MG63 (cell line): Measurements from ENCODE around the gene MYO1H. TPM values are rescaled to one million over a fixed set of nuclear protein-coding genes. Genes with fewer than 3 reads are reported as not detected.

Source experiments
- DNase-seq: peaks from one replicate; pipeline ENCODE4 v3.0.0-alpha.2; 2020
- H3K27me3 ChIP-seq: fragments of 250-450 bp; sonication (Bioruptor Pico); 2 replicates; pipeline ENCODE4 v1.5.1; 2020; ENCODE audit warnings: mild to moderate bottlenecking, moderate library complexity
- H3K36me3 ChIP-seq: fragments of 250-450 bp; sonication (Bioruptor Pico); 2 replicates; pipeline ENCODE4 v1.5.1; 2020; ENCODE audit warnings: mild to moderate bottlenecking, moderate library complexity
- H3K4me3 ChIP-seq: fragments of 250-450 bp; sonication (Bioruptor Pico); 2 replicates; pipeline ENCODE4 v1.5.1; 2020; ENCODE audit warnings: mild to moderate bottlenecking, moderate library complexity
- H3K9me3 ChIP-seq: fragments of 250-450 bp; sonication (Bioruptor Pico); 2 replicates; pipeline ENCODE4 v1.5.1; 2020; ENCODE audit warnings: mild to moderate bottlenecking, moderate library complexity
- total RNA-seq: library from RNA; depleted of rRNA; stranded (reverse); fragments of >200 nt; shearing (Covaris generic); gene quantifications from 2 replicates; pipeline ENCODE4 v1.2.3, GENCODE V29; 2014; ENCODE audit warnings: low replicate concordance

Gene MYO1H
- total RNA-seq, 1 experiment from 2014 or later: not detected

GRCh38 chr12:109331301-109331952 lies 16.3 kb upstream of the MYO1H start:
- Histone ChIP-seq H3K9me3 (no peaks in the 10 kb centered on the region), H3K4me3 (no peak overlapping the region)
- no peak for DNase-seq

GRCh38 chr12:109334887-109335286 lies 12.8 kb upstream of the MYO1H start:
- no peaks in the 10 kb centered on the region for H3K36me3 ChIP-seq
- no peaks in the 10 kb centered on the region for H3K27me3 ChIP-seq
- DNase-seq: no peak
- no peaks in the 10 kb centered on the region for H3K9me3 ChIP-seq
- H3K4me3 ChIP-seq: no peak overlapping the region

More at GRCh38 chr12:109331301-109331952, 16.3 kb upstream of the MYO1H start:
- no peaks in the 10 kb centered on the region for H3K36me3 ChIP-seq
- H3K27me3 ChIP-seq: peaks cover 4% of the 10 kb centered on the region; the same call in 1 of the 2 replicates

GRCh38 chr12:109336593-109336992 lies 11.1 kb upstream of the MYO1H start:
- no peaks in the 10 kb centered on the region for H3K9me3 ChIP-seq
- H3K36me3 ChIP-seq: no peaks in the 10 kb centered on the region
- no peaks in the 10 kb centered on the region for H3K27me3 ChIP-seq
- DNase-seq: no peak
- no peak overlapping the region for H3K4me3 ChIP-seq

- no peak for DNase-seq
- Histone ChIP-seq H3K9me3 (no peaks in the 10 kb centered on the region), H3K27me3 (peaks cover 2% of the 10 kb centered on the region; the same call in 1 of the 2 replicates), H3K4me3 (no peak overlapping the region), H3K36me3 (no peaks in the 10 kb centered on the region)
Observed at GRCh38 chr12:109343677-109344076, 4.0 kb upstream of the MYO1H start.

- no peak overlapping the region for H3K4me3 ChIP-seq
- no peak for DNase-seq
- H3K27me3 ChIP-seq: peaks cover 2% of the 10 kb centered on the region; the same call in 1 of the 2 replicates
- H3K9me3 ChIP-seq: no peaks in the 10 kb centered on the region
- no peaks in the 10 kb centered on the region for H3K36me3 ChIP-seq
Observed at GRCh38 chr12:109345428-109345827, 2.3 kb upstream of the MYO1H start.

- Histone ChIP-seq H3K9me3 (no peaks in the 10 kb centered on the region), H3K36me3 (no peaks in the 10 kb centered on the region), H3K4me3 (no peak overlapping the region), H3K27me3 (peaks cover 6% of the 10 kb centered on the region)
- DNase-seq: no peak
Observed at GRCh38 chr12:109346920-109347319, 780 bp upstream of the MYO1H start.

GRCh38 chr12:109352184-109352583 lies 4.5 kb downstream of the MYO1H start:
- Histone ChIP-seq H3K27me3 (peaks cover 8% of the 10 kb centered on the region), H3K9me3 (no peaks in the 10 kb centered on the region), H3K36me3 (no peaks in the 10 kb centered on the region), H3K4me3 (no peak overlapping the region)
- no peak for DNase-seq

GRCh38 chr12:109356577-109356976 lies 8.9 kb downstream of the MYO1H start:
- peaks cover 9% of the 10 kb centered on the region for H3K27me3 ChIP-seq
- no peak for DNase-seq
- no peaks in the 10 kb centered on the region for H3K36me3 ChIP-seq

GRCh38 chr12:109357032-109357431 lies 9.3 kb downstream of the MYO1H start:
- H3K9me3 ChIP-seq: no peaks in the 10 kb centered on the region
- H3K4me3 ChIP-seq: no peak overlapping the region
- H3K36me3 ChIP-seq: no peaks in the 10 kb centered on the region
- DNase-seq: no peak
- H3K27me3 ChIP-seq: peaks cover 9% of the 10 kb centered on the region

More at GRCh38 chr12:109356577-109356976, 8.9 kb downstream of the MYO1H start:
- H3K4me3 ChIP-seq: no peak overlapping the region
- H3K9me3 ChIP-seq: no peaks in the 10 kb centered on the region

- H3K27me3 ChIP-seq: peaks cover 9% of the 10 kb centered on the region
- H3K36me3 ChIP-seq: no peaks in the 10 kb centered on the region
- peak overlapping the region; percentile 31 for H3K4me3 ChIP-seq
- no peak for DNase-seq
- H3K9me3 ChIP-seq: no peaks in the 10 kb centered on the region
Observed at GRCh38 chr12:109358154-109358869, 10.6 kb downstream of the MYO1H start.

GRCh38 chr12:109359131-109359690 lies 11.5 kb downstream of the MYO1H start:
- H3K9me3 ChIP-seq: no peaks in the 10 kb centered on the region
- H3K4me3 ChIP-seq: no peak overlapping the region
- no peaks in the 10 kb centered on the region for H3K36me3 ChIP-seq
- no peak for DNase-seq
- peaks cover 9% of the 10 kb centered on the region for H3K27me3 ChIP-seq

- no peaks in the 10 kb centered on the region for H3K9me3 ChIP-seq
- H3K36me3 ChIP-seq: no peaks in the 10 kb centered on the region
- DNase-seq: no peak
- peaks cover 35% of the 10 kb centered on the region for H3K27me3 ChIP-seq
- no peak overlapping the region for H3K4me3 ChIP-seq
Observed at GRCh38 chr12:109369831-109370230, 22.1 kb downstream of the MYO1H start.

GRCh38 chr12:109377139-109377685 lies 29.5 kb downstream of the MYO1H start:
- Histone ChIP-seq H3K36me3 (no peaks in the 10 kb centered on the region), H3K27me3 (peaks cover 39% of the 10 kb centered on the region), H3K4me3 (no peak overlapping the region), H3K9me3 (no peaks in the 10 kb centered on the region)
- no peak for DNase-seq

GRCh38 chr12:109378569-109378968 lies 30.9 kb downstream of the MYO1H start:
- Histone ChIP-seq H3K36me3 (no peaks in the 10 kb centered on the region), H3K4me3 (no peak overlapping the region), H3K27me3 (peaks cover 30% of the 10 kb centered on the region), H3K9me3 (no peaks in the 10 kb centered on the region)
- DNase-seq: no peak

GRCh38 chr12:109382031-109382430 lies 34.3 kb downstream of the MYO1H start:
- H3K27me3 ChIP-seq: peaks cover 20% of the 10 kb centered on the region
- no peak overlapping the region for H3K4me3 ChIP-seq
- H3K36me3 ChIP-seq: no peaks in the 10 kb centered on the region
- H3K9me3 ChIP-seq: no peaks in the 10 kb centered on the region; the same call in 1 of the 2 replicates
- no peak for DNase-seq

GRCh38 chr12:109383240-109383639 lies 35.5 kb downstream of the MYO1H start:
- DNase-seq: no peak
- H3K9me3 ChIP-seq: peaks cover 3% of the 10 kb centered on the region
- H3K36me3 ChIP-seq: no peaks in the 10 kb centered on the region
- peaks cover 18% of the 10 kb centered on the region for H3K27me3 ChIP-seq
- H3K4me3 ChIP-seq: no peak overlapping the region

GRCh38 chr12:109385339-109386058 lies 37.8 kb downstream of the MYO1H start:
- DNase-seq: peak; percentile 28
- H3K27me3 ChIP-seq: peaks cover 8% of the 10 kb centered on the region; the same call in 1 of the 2 replicates
- peaks cover 3% of the 10 kb centered on the region for H3K9me3 ChIP-seq
- no peaks in the 10 kb centered on the region for H3K36me3 ChIP-seq
- H3K4me3 ChIP-seq: no peak overlapping the region
